C4-2B (cell line): ENCODE results near the gene AGO4.
"Not testable (repeated sequence)": the region's sequence is repeated elsewhere in the genome, so short reads cannot be mapped to it uniquely, and the experiment has no call there.

Experiments
- H3K27ac ChIP-seq: fragments of 450-650 bp; 2 replicates; pipeline ENCODE4 v1.5.1; 2017
- CTCF ChIP-seq: fragments of 450-650 bp; conservative IDR thresholded peaks from 2 replicates; pipeline ENCODE4 v1.5.1; 2017; ENCODE audit warnings: mild to moderate bottlenecking
- ZFX ChIP-seq: fragments of 450-650 bp; IDR thresholded peaks from 2 replicates; pipeline ENCODE4 v1.6.1; 2017

The AGO4 gene

GRCh38 chr1:35807614-35808449 is at the start of gene AGO4:
Gene AGO4 (plus strand): TSS chr1:35808016. CDS start chr1:35808417, 401 bp downstream.
- no peak for TF ChIP-seq CTCF
- TF ChIP-seq ZFX: no peak; the same call in 1 of the 2 replicates
- H3K27ac ChIP-seq: peak within 1 kb of the TSS; percentile 79

DNA sequence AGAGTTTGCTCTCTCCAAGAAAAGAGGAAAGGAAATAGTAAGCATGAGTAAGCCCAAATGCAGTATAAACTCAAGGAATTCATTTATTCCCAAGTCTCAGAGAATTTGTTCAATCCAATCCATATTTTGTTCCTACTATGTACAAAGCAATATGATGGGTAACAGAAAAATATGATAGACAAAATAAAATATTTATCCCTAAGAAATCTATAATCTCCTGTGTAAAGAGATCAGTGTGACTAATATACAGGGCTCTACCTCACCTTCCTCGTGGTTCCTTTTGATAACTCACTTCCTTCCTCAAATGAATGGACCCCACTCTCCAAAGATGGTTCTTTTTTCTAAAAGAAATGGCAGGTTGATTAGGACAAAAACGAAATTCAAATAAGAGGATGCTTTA is 45.7 kb upstream of the AGO4 start:
- no peak for TF ChIP-seq ZFX
- no peak for TF ChIP-seq CTCF
- no peak overlapping the region for H3K27ac ChIP-seq

- H3K27ac ChIP-seq: no peak overlapping the region
- no peak for TF ChIP-seq CTCF
- TF ChIP-seq ZFX: no peak
These were observed 44.6 kb upstream of the AGO4 start for GRCh38 chr1:35763201-35763600.

DNA sequence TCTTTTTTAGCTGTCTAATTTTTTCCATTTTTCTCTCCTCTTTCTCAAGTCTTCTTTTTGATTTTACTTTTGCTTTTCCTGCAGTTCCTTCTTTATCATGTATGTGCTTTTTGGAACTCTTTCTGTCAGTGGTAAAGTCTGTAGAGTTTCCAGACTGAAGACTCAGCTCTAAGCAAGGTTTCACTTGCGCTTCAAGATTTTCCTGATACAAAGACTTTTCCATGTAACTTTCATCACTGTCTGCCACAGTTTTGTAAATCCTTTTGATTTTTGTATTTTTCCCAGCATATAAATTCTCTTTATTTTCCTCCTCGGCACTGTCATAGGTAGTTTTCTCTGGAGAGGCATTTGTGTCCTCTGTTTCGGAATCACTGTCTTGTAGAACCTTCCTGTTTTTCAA is 43.5 kb upstream of the AGO4 start:
- H3K27ac ChIP-seq: no peak overlapping the region
- TF ChIP-seq CTCF: no peak
- TF ChIP-seq ZFX: no peak

GRCh38 chr1:35768350-35769187 is 39.2 kb upstream of the AGO4 start:
- H3K27ac ChIP-seq: peak overlapping the region; percentile 87
- no peak for TF ChIP-seq CTCF

DNA sequence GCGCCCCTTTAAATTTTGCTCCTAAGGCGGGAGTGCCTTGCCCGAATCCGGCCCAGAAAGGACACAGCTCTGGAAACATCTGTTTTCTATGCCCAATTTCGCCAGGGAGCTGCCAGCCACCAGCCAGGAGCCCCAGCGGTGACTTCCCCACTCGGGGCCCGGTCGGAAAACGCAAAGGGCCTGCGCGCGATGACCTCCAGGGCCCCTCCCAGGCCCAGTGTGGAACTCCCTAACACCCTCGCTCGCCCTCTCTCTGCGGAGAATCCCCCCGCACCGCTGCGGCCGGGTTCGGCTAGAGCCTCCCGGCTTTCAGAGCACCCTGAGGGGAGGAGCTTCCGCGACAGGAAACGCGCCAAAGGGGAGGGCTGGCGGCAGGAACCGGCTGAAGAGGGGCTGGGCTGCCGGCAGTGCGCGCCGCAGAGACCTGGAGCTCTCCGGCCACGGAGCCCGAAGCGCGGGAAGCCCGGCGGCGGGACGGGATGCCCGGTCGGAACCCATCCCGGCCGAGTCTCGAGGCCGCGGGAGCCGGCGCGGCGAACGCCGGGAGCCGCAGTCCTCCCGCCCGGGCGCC is 38.5 kb upstream of the AGO4 start:
- peak overlapping the region; percentile 87 for H3K27ac ChIP-seq
- TF ChIP-seq CTCF (no peak), ZFX (peak; percentile 59)

DNA sequence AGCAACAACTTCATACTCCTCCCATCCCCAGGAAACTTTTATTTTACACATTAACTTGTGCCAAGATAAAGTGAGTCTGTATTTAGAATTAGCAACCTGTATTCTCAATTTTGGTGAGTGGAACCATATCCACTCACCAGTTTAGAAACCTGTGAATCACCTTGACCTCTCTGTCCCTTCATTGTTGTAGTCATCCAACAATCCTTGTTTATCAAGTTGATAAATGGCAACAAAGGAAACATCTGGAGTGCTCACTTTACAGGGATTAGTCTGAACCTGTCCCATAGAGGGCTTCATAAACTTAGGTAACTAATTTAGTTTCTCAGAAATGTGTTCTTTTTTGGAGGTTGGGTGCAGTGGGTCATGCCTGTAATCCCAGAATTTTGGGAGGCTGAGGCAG is 34.1 kb upstream of the AGO4 start:
- no peak for TF ChIP-seq ZFX
- TF ChIP-seq CTCF: no peak
- H3K27ac ChIP-seq: no peak overlapping the region

DNA sequence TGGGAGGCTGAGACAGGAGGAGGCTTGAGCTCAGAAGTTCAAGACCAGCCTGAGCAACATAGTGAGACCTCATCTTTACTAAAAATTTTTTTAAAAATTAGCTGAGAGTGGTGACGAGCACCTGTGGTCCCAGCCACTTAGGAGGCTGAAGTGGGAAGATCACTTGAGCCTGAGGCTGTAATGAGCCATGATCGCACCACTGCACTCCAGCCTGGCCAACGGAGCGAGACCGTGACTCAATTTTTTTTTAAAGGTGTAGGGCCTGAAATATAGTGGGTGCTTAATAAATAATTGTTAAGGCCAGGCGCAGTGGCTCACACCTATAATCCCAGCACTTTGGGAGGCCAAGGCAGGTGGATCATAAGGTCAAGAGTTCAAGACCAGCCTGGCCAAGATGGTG is 31.6 kb upstream of the AGO4 start:
- H3K27ac ChIP-seq: not testable (repeated sequence)
